ENCODE results near the gene PPP2R1A.

GRCh38 chr19:52155596-52156359 is 34.1 kb upstream of the PPP2R1A start:
- TF ChIP-seq GATA3 (IDR thresholded peaks at IDR 0.05; ENCODE audit: low read depth, low read length) (no peak), GATA2 (IDR thresholded peaks at IDR 0.05; ENCODE audit: low read depth, low read length) (no peak)
